WTC11 (cell line): Measurements from ENCODE around the gene UTF1. TPM values are rescaled to one million over a fixed set of nuclear protein-coding genes. Genes with fewer than 3 reads are reported as not detected.

ENCODE experiments used
- ATAC-seq: fragments of 200-7000 bp; cut with Tn5 transposase; 2 replicates; pipeline ENCODE4 v1.10.0; 2021; ENCODE audit warnings: mild to moderate bottlenecking, moderate library complexity
- CTCF ChIA-PET: fragments of 300-600 bp; sonication (Branson Sonifier 250); formaldehyde crosslinking; loops from one replicate; lab custom pipeline; 2021; ENCODE audit warnings: antibody characterized with exemption; lab: Charles Lee
- POLR2A ChIA-PET: fragments of 350-600 bp; sonication (Branson Sonifier 250); formaldehyde crosslinking; loops from one replicate; lab custom pipeline; 2021; ENCODE audit warnings: antibody characterized with exemption; lab: Charles Lee
- DNase-seq: peaks from one replicate; pipeline ENCODE4 v3.0.0; 2021; ENCODE audit warnings: low spot score
- H3K27ac Mint-ChIP-seq: 2 replicates; pipeline ENCODE4 v1.8.0; 2021; ENCODE audit warnings: mixed read lengths
- H3K27me3 Mint-ChIP-seq: 2 replicates; pipeline ENCODE4 v1.8.0; 2021; ENCODE audit warnings: low read depth, mild to moderate bottlenecking, moderate library complexity, mixed read lengths
- H3K36me3 Mint-ChIP-seq: 2 replicates; pipeline ENCODE4 v1.8.0; 2021; ENCODE audit warnings: mixed read lengths
- H3K4me1 Mint-ChIP-seq: 2 replicates; pipeline ENCODE4 v1.8.0; 2022; ENCODE audit warnings: mixed read lengths
- H3K4me3 Mint-ChIP-seq: 2 replicates; pipeline ENCODE4 v1.8.0; 2021; ENCODE audit warnings: mild to moderate bottlenecking, moderate library complexity, mixed read lengths
- H3K9me3 Mint-ChIP-seq: 2 replicates; pipeline ENCODE4 v1.8.0; 2021; ENCODE audit warnings: mixed read lengths
- ATF6 ChIP-seq: sonication (generic); formaldehyde crosslinking; IDR thresholded peaks from 2 replicates; pipeline ENCODE4 v1.8.1; 2023; ENCODE audit warnings: mild to moderate bottlenecking, missing genetic modification reagents
- CBFB ChIP-seq: sonication (generic); formaldehyde crosslinking; IDR thresholded peaks from 2 replicates; pipeline ENCODE4 v1.8.1; 2022; ENCODE audit warnings: mild to moderate bottlenecking, low read depth, missing genetic modification reagents
- CREM ChIP-seq: sonication (generic); formaldehyde crosslinking; IDR thresholded peaks from 2 replicates; pipeline ENCODE4 v1.8.1; 2022; ENCODE audit warnings: mild to moderate bottlenecking, missing genetic modification reagents, moderate library complexity
- ELF4 ChIP-seq: sonication (generic); formaldehyde crosslinking; IDR thresholded peaks from 2 replicates; pipeline ENCODE4 v1.8.1; 2022; ENCODE audit warnings: low read depth, mild to moderate bottlenecking, moderate library complexity, missing genetic modification reagents
- ETV6 ChIP-seq: sonication (generic); formaldehyde crosslinking; IDR thresholded peaks from 2 replicates; pipeline ENCODE4 v1.8.1; 2022; ENCODE audit warnings: mild to moderate bottlenecking, missing genetic modification reagents
- GABPB1 ChIP-seq: sonication (generic); formaldehyde crosslinking; IDR thresholded peaks from 2 replicates; pipeline ENCODE4 v1.8.1; 2023; ENCODE audit warnings: mild to moderate bottlenecking, missing genetic modification reagents
- HMGXB4 ChIP-seq: sonication (generic); formaldehyde crosslinking; IDR thresholded peaks from 2 replicates; pipeline ENCODE4 v1.8.1; 2023; ENCODE audit warnings: mild to moderate bottlenecking, moderate library complexity, missing genetic modification reagents
- IRF2 ChIP-seq: sonication (generic); formaldehyde crosslinking; IDR thresholded peaks from 2 replicates; pipeline ENCODE4 v1.8.0; 2022; ENCODE audit warnings: low read depth, missing genetic modification reagents, borderline replicate concordance
- NFATC4 ChIP-seq: fragments of 250-450 bp; sonication (Bioruptor Pico); IDR thresholded peaks from 2 replicates; pipeline ENCODE4 v1.9.0; 2021; ENCODE audit warnings: mild to moderate bottlenecking
- RORB ChIP-seq: fragments of 250-450 bp; sonication (Bioruptor Pico); IDR thresholded peaks from 2 replicates; pipeline ENCODE4 v1.9.0; 2021; ENCODE audit warnings: mild to moderate bottlenecking
- SP1 ChIP-seq: sonication (generic); formaldehyde crosslinking; conservative IDR thresholded peaks from 2 replicates; pipeline ENCODE4 v1.8.1; 2022; ENCODE audit warnings: missing genetic modification reagents
- TCF7 ChIP-seq: sonication (generic); formaldehyde crosslinking; IDR thresholded peaks from 2 replicates; pipeline ENCODE4 v1.8.0; 2022; ENCODE audit warnings: mild to moderate bottlenecking, low read depth, missing genetic modification reagents, moderate library complexity
- ZNF138 ChIP-seq: sonication (generic); formaldehyde crosslinking; conservative IDR thresholded peaks from 2 replicates; pipeline ENCODE4 v1.8.1; 2022; ENCODE audit warnings: mild to moderate bottlenecking, moderate library complexity, missing genetic modification reagents
- ZNF396 ChIP-seq: fragments of 250-450 bp; sonication (Bioruptor Pico); IDR thresholded peaks from 2 replicates; pipeline ENCODE4 v1.8.0; 2021; ENCODE audit warnings: mild to moderate bottlenecking, moderate library complexity, borderline replicate concordance
- total RNA-seq: library from RNA; stranded (reverse); gene quantifications from 3 replicates; pipeline ENCODE4 v1.2.3, GENCODE V29; 2021
- TF ChIP-seq, protein P1 (sequence below): sonication (generic); formaldehyde crosslinking; IDR thresholded peaks from 2 replicates; pipeline ENCODE4 v1.8.1; 2023; ENCODE audit warnings: mild to moderate bottlenecking, missing genetic modification reagents
- TF ChIP-seq, protein P2 (sequence below): fragments of 250-450 bp; sonication (Bioruptor Pico); IDR thresholded peaks from 2 replicates; pipeline ENCODE4 v1.9.0; 2021; ENCODE audit warnings: mild to moderate bottlenecking
- TF ChIP-seq, protein P3 (sequence below): sonication (generic); formaldehyde crosslinking; IDR thresholded peaks from 2 replicates; pipeline ENCODE4 v1.8.0; 2022; ENCODE audit warnings: mild to moderate bottlenecking, missing genetic modification reagents
- TF ChIP-seq, protein P4 (sequence below): sonication (generic); formaldehyde crosslinking; IDR thresholded peaks from 2 replicates; pipeline ENCODE4 v1.8.1; 2023; ENCODE audit warnings: mild to moderate bottlenecking, missing genetic modification reagents, borderline replicate concordance

The UTF1 gene
- total RNA-seq, 1 experiment from 2014 or later = 196 TPM

DNA sequence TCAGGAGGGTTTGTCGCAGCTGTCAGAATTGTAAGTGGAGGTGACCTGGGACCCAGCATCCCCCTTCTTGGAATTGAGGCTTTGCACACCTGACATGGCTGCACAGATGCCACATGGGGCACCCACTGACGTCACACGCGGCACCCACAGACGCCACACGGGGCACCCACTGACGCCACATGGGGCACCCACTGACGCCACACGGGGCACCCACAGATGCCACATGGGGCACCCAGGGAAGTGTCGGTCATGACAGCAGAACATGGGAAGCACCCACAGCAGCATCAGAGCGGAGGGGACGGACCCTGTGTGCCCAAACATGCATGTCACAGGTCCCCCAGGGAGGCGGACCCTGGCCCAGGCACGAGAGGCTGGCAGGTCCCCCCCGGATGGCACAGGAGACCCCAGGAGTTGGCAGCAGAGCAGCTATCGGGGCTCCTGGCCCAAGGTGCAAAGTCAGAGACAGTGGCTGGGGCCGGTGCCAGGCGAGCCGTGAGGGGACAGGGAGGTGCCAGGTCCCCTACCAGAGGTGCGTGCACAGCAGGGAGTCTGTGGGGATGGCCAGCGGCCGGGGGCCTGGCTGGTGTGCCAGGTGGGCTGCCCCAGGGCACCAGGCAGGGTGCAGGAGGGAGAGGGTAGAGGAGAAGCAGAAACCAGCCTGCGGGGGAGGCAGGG is 48.9 kb upstream of the UTF1 start:
- Mint-ChIP-seq H3K4me1 (no peaks in the 10 kb centered on the region), H3K4me3 (no peak overlapping the region), H3K27me3 (no peaks in the 10 kb centered on the region; the same call in 1 of the 2 replicates), H3K9me3 (peaks cover 29% of the 10 kb centered on the region), H3K27ac (peak overlapping the region; percentile 69; the same call in 1 of the 2 replicates), H3K36me3 (peaks cover 33% of the 10 kb centered on the region)
- POLR2A ChIA-PET = no interaction called here
- CTCF ChIA-PET = no interaction called here
- DNase-seq = no peak
- no peak for ATAC-seq
- TF ChIP-seq ZNF396 (CRISPR knock-in tag) (no peak), GABPB1 (CRISPR knock-in tag) (no peak), ZNF138 (no peak), CREM (no peak), ELF4 (CRISPR knock-in tag) (no peak), RORB (CRISPR knock-in tag) (no peak), TCF7 (no peak), IRF2 (CRISPR knock-in tag) (no peak), CBFB (no peak), ATF6 (CRISPR knock-in tag) (no peak), HMGXB4 (CRISPR knock-in tag) (no peak), SP1 (CRISPR knock-in tag) (no peak)
- TF ChIP-seq, protein P1, sequence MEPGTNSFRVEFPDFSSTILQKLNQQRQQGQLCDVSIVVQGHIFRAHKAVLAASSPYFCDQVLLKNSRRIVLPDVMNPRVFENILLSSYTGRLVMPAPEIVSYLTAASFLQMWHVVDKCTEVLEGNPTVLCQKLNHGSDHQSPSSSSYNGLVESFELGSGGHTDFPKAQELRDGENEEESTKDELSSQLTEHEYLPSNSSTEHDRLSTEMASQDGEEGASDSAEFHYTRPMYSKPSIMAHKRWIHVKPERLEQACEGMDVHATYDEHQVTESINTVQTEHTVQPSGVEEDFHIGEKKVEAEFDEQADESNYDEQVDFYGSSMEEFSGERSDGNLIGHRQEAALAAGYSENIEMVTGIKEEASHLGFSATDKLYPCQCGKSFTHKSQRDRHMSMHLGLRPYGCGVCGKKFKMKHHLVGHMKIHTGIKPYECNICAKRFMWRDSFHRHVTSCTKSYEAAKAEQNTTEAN (CRISPR knock-in tag) = no peak
- TF ChIP-seq, protein P2, sequence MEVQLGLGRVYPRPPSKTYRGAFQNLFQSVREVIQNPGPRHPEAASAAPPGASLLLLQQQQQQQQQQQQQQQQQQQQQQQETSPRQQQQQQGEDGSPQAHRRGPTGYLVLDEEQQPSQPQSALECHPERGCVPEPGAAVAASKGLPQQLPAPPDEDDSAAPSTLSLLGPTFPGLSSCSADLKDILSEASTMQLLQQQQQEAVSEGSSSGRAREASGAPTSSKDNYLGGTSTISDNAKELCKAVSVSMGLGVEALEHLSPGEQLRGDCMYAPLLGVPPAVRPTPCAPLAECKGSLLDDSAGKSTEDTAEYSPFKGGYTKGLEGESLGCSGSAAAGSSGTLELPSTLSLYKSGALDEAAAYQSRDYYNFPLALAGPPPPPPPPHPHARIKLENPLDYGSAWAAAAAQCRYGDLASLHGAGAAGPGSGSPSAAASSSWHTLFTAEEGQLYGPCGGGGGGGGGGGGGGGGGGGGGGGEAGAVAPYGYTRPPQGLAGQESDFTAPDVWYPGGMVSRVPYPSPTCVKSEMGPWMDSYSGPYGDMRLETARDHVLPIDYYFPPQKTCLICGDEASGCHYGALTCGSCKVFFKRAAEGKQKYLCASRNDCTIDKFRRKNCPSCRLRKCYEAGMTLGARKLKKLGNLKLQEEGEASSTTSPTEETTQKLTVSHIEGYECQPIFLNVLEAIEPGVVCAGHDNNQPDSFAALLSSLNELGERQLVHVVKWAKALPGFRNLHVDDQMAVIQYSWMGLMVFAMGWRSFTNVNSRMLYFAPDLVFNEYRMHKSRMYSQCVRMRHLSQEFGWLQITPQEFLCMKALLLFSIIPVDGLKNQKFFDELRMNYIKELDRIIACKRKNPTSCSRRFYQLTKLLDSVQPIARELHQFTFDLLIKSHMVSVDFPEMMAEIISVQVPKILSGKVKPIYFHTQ (CRISPR knock-in tag) = no peak
- TF ChIP-seq, protein P3, sequence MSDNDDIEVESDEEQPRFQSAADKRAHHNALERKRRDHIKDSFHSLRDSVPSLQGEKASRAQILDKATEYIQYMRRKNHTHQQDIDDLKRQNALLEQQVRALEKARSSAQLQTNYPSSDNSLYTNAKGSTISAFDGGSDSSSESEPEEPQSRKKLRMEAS (CRISPR knock-in tag) = no peak

- Mint-ChIP-seq H3K36me3 (peaks cover 25% of the 10 kb centered on the region), H3K4me3 (no peak overlapping the region), H3K27ac (no peak overlapping the region), H3K27me3 (no peaks in the 10 kb centered on the region; the same call in 1 of the 2 replicates), H3K9me3 (peaks cover 18% of the 10 kb centered on the region)
- ATAC-seq (no peak), DNase-seq (no peak)
- CTCF ChIA-PET = no interaction called here
- TF ChIP-seq, protein P4, sequence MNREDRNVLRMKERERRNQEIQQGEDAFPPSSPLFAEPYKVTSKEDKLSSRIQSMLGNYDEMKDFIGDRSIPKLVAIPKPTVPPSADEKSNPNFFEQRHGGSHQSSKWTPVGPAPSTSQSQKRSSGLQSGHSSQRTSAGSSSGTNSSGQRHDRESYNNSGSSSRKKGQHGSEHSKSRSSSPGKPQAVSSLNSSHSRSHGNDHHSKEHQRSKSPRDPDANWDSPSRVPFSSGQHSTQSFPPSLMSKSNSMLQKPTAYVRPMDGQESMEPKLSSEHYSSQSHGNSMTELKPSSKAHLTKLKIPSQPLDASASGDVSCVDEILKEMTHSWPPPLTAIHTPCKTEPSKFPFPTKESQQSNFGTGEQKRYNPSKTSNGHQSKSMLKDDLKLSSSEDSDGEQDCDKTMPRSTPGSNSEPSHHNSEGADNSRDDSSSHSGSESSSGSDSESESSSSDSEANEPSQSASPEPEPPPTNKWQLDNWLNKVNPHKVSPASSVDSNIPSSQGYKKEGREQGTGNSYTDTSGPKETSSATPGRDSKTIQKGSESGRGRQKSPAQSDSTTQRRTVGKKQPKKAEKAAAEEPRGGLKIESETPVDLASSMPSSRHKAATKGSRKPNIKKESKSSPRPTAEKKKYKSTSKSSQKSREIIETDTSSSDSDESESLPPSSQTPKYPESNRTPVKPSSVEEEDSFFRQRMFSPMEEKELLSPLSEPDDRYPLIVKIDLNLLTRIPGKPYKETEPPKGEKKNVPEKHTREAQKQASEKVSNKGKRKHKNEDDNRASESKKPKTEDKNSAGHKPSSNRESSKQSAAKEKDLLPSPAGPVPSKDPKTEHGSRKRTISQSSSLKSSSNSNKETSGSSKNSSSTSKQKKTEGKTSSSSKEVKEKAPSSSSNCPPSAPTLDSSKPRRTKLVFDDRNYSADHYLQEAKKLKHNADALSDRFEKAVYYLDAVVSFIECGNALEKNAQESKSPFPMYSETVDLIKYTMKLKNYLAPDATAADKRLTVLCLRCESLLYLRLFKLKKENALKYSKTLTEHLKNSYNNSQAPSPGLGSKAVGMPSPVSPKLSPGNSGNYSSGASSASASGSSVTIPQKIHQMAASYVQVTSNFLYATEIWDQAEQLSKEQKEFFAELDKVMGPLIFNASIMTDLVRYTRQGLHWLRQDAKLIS = no peak
- TF ChIP-seq ETV6 (CRISPR knock-in tag) (no peak), ZNF138 (no peak), NFATC4 (CRISPR knock-in tag) (no peak)
- TF ChIP-seq, all 79 proteins: peak for 0
- H3K4me1 Mint-ChIP-seq = no peaks in the 10 kb centered on the region
- POLR2A ChIA-PET = no interaction called here
Observed at GRCh38 chr10:133182190-133182589, 47.8 kb upstream of the UTF1 start.
